HG03520 (cell line): ENCODE measurements around the gene ZNF740.

Experiments used
- ATAC-seq: cut with Tn5 transposase; IDR thresholded peaks from one replicate; pipeline ENCODE4 v1.9.1; 2021; ENCODE audit warnings: mild to moderate bottlenecking, moderate library complexity; ENCODE audit not compliant: unreplicated experiment

Gene ZNF740

DNA sequence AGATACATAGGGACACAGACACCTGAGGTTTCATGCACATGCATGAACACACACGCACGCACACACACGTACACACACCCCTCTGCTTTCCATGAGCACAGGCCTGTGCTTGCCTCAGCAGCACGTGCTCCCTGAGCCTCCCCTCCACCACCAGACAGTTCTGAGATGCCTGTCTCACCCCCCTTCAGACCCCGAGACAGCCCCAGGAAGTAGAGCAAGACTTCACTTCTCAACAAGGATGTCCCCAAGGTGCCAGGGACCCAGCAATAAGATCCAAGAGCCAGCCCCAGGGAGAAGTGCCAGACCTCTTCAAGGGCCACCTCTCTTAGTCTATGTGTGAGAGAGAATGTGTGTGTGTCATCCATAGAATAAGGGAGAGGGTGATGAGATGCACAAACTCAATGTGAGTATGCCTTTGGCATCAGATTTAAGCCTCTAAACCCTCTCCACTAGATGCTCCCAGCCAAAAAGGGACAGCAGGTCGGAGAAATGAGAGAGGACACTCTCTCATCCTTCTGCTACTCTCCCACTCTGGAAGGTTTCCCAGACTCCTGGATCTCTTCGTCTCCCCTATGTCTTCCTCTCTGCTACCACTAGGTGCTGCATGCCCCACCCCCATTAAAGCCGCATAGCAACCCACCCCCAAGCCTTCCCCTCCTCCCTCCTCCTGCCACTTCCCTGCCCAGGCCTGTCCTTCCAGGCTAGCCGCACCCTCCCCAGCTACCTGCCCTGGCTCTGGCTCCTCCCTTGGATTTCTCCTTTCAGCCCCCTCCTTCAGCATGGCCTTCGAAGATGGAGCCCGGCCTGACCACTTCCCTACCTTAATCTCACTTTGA lies 43.8 kb downstream of the ZNF740 start:
- ATAC-seq, result no peak

DNA sequence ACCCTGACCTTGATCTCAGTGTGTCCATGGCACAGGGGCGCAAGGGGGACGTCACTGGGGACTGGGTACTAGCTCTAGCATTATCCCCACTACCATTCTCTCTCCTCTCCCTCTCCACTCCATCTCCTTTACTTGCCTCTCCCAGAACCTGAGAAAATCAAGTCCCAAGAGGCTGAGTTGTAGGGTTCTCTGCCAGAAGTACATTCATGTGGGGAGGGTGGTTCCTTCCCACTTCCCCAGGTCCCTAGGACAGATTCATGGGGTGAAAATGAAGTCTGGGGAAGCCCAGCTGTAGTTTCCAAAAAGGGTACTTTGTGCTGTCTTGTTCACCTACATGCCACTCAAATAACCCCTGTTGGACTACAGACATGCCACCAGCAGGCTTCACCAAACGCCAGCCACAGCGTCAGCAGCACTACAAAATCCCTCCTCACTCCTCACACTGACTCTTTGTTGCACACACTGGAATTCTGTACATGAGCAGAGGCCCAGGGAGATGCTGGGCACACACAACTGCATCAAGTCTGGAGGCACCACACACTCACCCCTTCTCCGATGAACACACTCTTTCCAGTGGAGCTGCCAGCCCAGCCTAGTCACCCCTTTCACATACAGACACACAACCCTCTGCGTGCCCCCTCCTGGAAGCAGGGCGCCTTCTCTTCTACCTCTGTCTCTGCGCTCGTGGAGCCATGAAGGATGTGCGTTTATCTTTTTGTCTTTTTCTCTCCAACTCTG lies 44.5 kb downstream of the ZNF740 start:
- ATAC-seq, result no peak

DNA sequence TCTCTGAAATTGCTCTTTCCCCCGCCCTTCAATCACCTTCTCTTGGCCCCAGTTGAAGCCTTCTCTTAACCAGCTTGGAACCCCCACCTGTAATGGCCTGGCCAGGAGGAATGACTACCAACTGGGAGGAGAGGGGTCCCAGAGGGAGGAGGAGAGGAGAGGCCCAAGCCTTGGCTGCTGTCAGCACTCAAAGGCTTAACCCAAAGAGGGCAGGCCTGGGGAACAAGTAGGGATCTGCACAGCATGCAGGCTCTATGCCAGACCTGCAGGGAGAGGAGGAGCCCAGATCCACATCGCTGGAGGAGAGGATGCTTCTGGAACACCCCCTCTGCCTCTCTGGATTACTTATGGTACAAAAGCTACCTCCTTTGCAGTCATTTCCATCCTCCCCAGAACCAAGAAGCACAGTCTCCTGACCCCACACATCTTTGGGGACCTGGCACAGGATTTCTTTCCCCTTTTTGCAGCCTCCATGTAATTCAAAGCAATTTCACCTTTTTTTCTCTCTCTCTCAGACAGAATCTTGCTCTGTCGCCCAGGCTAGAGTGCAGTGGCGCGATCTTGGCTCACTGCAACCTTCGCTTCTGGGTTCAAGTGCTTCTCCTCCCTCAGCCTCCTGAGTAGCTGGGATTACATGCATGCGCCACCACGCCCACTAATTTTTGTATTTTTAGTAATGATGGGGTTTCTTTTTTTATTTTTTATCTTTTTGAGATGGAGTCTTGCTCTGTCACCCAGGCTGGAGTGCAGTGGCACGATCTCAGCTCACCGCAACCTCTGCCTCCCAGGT lies 45.3 kb downstream of the ZNF740 start:
- ATAC-seq, result no peak

DNA sequence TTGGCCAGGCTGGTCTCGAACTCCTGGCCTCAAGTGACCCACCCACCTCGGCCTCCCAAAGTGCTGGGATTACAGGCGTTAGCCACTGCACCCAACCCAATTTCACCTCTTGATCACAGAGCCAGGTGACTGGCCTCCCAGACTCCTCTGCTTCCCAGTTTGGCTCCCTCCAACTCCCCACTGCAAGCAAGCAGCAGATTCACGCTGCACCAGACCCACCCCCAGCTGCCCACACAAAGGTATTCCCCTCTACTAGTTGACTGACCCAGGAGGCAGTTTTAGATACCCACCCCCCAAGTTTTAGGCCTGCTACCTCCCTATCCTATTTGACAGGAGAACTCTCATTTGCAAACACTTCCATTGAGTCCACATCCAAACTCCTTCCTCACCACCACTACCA lies 46.3 kb downstream of the ZNF740 start:
- ATAC-seq, result no peak

DNA sequence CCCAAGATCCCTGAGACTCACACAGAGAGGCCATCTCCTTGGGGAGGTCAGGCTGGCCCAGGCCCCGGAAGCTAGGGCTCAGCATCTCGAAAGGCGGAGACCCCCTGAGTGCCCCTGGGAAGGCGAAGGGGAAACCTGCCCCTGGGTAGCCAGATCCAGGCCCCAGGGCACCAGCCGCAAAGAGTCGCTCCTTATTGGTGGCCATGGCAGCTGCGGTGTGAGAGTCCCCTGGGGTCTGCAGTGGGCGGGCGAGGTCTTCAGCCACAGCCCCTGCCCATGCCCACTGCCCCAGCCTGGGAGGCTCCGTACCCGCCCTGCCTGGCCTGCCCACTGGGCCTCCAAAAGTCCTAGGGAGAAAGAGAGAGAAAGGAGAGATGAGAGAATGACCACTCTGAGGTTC lies 46.8 kb downstream of the ZNF740 start:
- ATAC-seq, result no peak

DNA sequence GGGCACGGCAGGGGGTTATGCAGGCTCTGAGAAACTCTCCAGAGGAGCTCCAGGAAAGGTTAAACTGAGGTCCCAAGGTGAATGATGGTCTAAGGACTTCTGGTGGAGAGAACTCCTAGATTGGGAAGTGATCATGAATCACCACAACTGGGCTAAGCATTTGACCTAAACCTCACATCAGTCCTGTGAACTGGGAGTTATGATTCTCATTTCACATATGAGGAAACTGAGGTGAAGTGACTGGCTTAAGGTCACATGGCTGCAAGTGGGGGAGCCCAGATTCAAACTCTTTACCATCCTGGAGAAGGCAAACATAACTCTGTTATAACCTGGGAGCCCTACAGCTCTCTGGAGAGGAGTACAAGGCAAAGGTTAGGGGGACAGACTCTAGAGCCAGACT lies 47.3 kb downstream of the ZNF740 start:
- no peak for ATAC-seq

DNA sequence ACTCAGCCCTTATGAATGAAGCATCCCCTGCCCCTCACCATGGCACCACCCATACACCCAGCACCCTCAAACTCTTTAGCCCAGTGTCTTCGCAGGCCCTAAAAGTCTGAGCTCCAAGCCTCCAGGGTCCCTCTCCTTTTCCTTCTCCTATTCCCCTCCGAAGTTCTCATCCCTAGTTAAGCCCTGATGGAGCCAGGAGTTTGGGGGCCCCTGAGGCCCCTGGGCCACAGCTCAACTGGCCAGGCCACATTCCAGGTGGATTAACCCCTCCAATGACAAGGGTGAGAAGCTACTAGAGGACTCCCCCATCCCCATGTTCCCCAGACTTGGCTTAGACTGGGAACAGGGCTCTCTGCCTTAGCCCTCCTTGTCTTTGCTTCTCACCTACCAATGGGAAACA lies 48.9 kb downstream of the ZNF740 start:
- ATAC-seq, result no peak

GRCh38 chr12:53230108-53230845 lies 49.8 kb downstream of the ZNF740 start:
- ATAC-seq, result no peak

DNA sequence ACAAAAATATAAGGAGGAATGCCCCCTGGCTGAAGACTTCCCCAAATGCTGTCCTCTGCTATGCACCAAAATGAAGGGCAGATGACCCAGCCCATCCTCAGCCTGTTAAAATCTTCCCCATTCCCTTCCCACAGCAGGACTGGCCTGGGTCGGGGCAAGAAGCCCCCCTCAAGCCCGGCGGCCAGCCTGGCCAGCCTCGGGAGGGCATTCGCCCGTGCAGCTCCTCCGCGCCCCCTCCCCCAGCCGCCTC lies 51.1 kb downstream of the ZNF740 start:
- no peak for ATAC-seq

- ATAC-seq, result no peak
Measured at GRCh38 chr12:53231921-53232645, 51.6 kb downstream of the ZNF740 start, which contains the start of gene RARG. Gene RARG, minus strand, starts transcription at chr12:53232209. Its CDS starts 4,664 bp downstream, at chr12:53227545.

DNA sequence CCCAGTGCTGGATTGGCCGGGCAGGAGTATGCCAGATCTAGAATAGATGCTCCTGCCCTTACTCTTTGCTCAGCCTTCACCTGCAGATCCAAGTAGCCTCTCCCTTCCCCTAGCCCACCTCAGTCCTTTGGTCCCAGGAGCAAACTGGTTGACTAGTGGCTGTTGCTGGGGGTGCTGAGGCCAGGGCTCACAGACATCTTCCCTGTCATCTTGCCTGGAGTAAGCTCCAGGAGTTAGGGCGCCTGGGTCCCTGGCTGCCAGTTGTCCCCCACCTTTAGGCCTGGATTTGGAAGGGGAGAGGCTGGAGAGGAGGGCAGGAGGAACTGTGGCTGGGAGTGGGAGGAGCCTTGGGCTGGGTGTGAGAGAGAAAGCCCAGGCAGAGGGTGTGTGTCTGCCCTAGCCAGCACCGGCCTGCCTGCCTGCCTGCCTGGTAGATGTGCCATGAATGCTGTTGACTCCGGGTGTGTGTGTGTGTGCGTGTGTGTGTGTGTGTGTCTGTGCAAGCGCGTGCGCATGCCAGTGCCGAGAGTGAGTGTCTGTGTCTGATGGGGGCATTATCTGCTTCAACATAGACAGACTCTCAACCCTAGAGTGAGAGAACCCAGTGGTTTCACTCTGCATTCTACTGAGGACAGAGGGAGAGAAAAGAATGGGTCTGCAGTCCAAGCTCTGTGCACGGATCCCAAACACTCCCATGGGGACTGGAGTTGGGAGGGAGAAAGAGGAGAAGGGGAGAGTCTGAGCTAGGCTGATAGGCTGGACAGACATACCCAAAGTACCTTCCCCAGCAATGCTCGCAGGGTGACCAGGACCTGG lies 52.3 kb downstream of the ZNF740 start:
- ATAC-seq, result no peak

- ATAC-seq, result no peak
Measured at GRCh38 chr12:53233671-53234121, 53.2 kb downstream of the ZNF740 start.

- ATAC-seq, result no peak
Measured at GRCh38 chr12:53234271-53234914, 53.9 kb downstream of the ZNF740 start.

DNA sequence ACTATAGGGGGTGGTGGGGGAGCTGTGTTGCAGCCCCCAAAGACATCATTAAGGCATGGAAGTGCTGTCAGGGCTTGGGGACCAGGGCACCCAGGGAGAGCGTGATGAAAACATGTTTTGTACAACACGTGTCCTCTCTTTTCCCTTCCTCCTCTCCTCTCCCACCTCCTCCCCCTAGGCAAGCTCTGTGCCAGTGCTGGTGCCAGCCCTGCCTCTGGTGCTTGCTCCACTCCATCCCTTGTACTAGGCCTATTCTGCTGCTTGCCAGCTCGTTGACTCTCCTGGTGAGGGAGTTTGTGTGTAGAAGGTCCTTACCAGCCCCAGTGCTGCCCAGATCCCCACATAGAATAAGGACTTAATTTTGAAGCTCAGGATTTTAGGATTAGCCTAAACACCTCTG lies 54.6 kb downstream of the ZNF740 start:
- no peak for ATAC-seq

- no peak for ATAC-seq
Measured at GRCh38 chr12:53235742-53236442, 55.4 kb downstream of the ZNF740 start.

DNA sequence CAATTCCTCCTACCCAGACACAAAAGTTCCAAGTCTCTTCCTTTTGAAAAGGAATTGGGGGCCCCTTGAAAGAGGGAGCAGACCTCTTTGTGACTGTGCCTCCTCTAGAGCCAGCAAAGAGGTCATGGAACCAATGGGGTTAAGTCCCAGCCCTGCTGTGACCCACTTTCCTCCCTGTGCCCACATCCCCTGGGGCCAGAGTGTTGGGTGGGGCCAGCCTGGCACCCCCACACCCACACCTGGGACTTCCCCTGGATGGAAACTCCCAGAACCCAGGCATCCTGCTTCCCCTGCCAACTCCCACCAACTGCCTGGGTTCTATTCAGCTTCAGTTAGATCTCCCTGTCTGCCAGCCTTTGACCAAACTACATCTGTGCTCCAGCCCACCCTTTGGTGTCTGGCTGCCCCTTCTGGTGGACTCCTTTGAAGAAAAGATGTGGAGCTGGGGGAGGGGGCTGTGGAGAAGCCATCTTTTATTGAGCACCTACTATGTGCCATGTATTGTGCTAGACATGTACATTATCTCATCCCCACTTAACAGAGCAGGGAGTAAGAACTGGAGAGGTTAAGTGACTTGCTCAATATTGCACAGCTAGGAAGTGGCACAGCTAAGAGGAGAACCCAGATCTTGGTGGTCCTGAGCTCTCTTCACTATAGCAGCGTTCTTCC lies 56.1 kb downstream of the ZNF740 start:
- no peak for ATAC-seq

GRCh38 chr12:53239643-53240258 lies 59.2 kb downstream of the ZNF740 start:
- ATAC-seq, result no peak
